Measurements from ENCODE around the gene NUP42. TPM values are rescaled to one million over a fixed set of nuclear protein-coding genes. Genes with fewer than 3 reads are reported as not detected.

Gene NUP42, protein sequence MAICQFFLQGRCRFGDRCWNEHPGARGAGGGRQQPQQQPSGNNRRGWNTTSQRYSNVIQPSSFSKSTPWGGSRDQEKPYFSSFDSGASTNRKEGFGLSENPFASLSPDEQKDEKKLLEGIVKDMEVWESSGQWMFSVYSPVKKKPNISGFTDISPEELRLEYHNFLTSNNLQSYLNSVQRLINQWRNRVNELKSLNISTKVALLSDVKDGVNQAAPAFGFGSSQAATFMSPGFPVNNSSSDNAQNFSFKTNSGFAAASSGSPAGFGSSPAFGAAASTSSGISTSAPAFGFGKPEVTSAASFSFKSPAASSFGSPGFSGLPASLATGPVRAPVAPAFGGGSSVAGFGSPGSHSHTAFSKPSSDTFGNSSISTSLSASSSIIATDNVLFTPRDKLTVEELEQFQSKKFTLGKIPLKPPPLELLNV
- total RNA-seq (10 to 100 TPM in 2 of 6 donors, 1 to 10 TPM in 4; 7.3 to 15.4 (median 9.4) TPM), polyA plus RNA-seq (10 to 100 TPM; 19.1 to 24.9 TPM)

DNA sequence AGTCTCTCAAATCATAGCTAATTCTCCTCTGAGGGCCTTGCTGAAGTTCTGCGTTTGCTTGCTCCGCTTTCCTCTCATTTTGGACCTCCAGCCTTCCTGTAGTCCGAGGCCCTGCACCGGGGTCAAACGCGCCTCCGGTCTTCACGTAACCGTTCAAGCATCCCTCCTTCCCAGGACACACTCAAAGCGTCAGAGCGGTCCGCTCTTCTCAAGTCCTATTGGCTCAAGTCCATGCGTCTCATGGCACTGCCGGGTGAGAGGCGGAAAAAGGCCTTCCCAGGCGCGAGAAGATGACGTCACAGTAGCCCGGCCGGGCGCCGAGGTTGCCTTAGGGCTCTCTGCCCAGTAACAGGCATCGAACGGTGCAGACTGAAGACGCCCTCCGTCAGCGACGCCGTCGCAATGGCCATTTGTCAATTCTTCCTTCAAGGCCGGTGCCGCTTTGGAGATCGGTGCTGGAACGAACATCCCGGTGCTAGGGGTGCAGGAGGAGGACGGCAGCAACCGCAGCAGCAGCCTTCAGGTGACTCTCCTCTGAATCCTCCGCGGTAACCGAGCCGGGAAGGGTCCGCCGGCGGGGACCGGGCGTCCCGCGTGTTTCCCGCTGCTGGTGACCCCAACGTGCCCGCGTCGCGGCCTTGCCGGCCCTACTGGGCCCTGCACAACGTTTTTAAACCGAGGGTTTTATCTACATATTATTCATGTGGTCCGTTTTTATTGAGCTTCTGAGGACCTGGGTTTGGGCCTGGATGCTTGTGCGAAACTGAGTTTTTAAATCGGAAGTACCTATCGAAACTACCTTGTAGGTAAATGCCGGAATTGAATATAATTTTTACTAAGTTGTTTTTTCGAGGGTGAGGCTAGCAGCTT lies at the start of gene NUP42:
Gene NUP42, plus strand, starts transcription at position 365 of the 870 bp plus-strand sequence. Its CDS starts 38 bp downstream, at position 403.
- FAIRE-seq, result peak; percentile 78
- H3K27ac ChIP-seq, result peak within 1 kb of the TSS; percentile 85 to 93 (median 91)
- H3K4me3 ChIP-seq, result peak within 1 kb of the TSS; percentile 85 to 99 (median 92)
- H3K36me3 ChIP-seq, result peaks cover 0 to 14% (median 0%) of the 10 kb centered on the region in 3 donors
- H3K9me3 ChIP-seq, result no peaks in the 10 kb centered on the region
- TF ChIP-seq, protein P1, sequence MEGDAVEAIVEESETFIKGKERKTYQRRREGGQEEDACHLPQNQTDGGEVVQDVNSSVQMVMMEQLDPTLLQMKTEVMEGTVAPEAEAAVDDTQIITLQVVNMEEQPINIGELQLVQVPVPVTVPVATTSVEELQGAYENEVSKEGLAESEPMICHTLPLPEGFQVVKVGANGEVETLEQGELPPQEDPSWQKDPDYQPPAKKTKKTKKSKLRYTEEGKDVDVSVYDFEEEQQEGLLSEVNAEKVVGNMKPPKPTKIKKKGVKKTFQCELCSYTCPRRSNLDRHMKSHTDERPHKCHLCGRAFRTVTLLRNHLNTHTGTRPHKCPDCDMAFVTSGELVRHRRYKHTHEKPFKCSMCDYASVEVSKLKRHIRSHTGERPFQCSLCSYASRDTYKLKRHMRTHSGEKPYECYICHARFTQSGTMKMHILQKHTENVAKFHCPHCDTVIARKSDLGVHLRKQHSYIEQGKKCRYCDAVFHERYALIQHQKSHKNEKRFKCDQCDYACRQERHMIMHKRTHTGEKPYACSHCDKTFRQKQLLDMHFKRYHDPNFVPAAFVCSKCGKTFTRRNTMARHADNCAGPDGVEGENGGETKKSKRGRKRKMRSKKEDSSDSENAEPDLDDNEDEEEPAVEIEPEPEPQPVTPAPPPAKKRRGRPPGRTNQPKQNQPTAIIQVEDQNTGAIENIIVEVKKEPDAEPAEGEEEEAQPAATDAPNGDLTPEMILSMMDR (IDR thresholded peaks at IDR 0.05), result no peak
- H3K4me1 ChIP-seq, result peaks cover 0 to 16% (median 6%) of the 10 kb centered on the region in 3 donors
- H3K27me3 ChIP-seq, result no peaks in the 10 kb centered on the region
- peak; percentile 96 to 99 (median 99) for ATAC-seq
- WGBS, 2 donors, result 0% methylated on average over 63 of the region's 63 CpGs
- intact Hi-C loops (cut with DNase I), result no loop called here
- peak; percentile 93 to 97 (median 95) for DNase-seq

DNA sequence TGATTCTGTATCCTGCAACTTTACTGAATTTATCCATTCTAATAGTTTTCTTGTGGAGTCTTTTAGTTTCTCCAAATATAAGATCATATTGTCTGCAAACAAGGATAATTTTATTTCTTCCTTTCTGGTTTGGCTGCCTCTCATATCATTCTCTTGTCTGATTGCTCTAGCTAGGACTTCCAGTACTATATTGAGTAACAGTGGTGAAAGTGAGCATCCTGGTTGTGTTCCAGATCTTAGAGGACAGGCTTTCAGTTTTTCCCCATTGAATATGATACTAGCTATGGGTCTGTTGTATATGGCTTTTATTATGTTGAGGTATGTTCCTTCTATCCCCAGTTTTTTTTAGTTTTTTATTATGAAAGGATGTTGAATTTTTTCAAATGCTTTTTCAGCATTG lies 48.1 kb upstream of the NUP42 start:
- no peaks in the 10 kb centered on the region for H3K9me3 ChIP-seq
- no peaks in the 10 kb centered on the region for H3K4me1 ChIP-seq
- ATAC-seq (no peak), DNase-seq (no peak), FAIRE-seq (no peak)
- H3K27me3 ChIP-seq, result no peaks in the 10 kb centered on the region
- H3K27ac ChIP-seq, result no peak overlapping the region
- intact Hi-C loops (cut with DNase I), result no loop called here
- H3K36me3 ChIP-seq, result no peaks in the 10 kb centered on the region
- H3K4me3 ChIP-seq, result no peak overlapping the region
- TF ChIP-seq, protein P1 (IDR thresholded peaks at IDR 0.05), result no peak

DNA sequence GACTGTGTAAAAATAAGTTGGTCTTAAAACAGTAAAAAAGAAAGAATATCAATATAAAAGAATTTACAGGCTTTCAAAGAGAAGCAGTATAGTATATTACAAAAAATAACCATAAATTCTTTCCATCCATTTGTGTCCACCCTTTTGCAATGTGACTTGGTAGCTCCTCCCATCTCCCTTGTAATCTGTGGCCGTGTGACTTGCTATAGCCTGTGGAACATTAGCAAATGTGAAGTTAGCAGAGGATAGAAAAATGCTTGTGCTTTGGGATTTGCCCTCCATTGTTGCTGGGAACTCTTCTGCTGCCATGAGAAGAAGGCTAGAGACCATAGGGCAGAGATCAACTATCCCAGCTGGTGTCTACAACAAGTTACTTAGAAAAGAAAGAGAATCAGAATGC lies 46.1 kb upstream of the NUP42 start:
- no peak for FAIRE-seq
- Histone ChIP-seq H3K4me3 (no peak overlapping the region), H3K27ac (no peak overlapping the region), H3K4me1 (no peaks in the 10 kb centered on the region), H3K27me3 (no peaks in the 10 kb centered on the region), H3K36me3 (no peaks in the 10 kb centered on the region), H3K9me3 (no peaks in the 10 kb centered on the region)
- no peak for ATAC-seq
- DNase-seq, result no peak
- intact Hi-C loops (cut with DNase I), result no loop called here
- TF ChIP-seq, protein P1 (IDR thresholded peaks at IDR 0.05), result no peak
- WGBS, 2 donors, result 85 to 86% methylated on average over 1 of the region's 1 CpG

DNA sequence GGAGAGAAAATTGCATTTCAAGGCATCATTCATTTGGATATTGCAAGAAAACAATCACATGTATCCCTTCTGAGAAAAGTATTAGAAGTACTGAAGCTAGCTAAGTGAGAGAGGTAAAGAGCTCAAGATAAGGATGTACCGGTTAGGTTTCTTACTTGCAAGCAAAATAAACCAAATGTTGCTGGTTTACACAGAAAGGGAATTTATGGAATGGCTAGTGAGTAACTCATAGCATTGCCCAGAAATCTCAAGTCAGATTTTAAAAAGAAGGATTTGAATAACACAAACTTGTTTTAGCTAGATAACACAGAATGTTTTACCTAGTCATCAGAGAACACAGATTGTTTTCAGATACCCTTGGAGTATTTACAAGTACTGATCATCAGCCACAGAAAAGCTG lies 45.6 kb upstream of the NUP42 start:
- TF ChIP-seq, protein P1 (IDR thresholded peaks at IDR 0.05), result no peak
- no peak overlapping the region for H3K4me3 ChIP-seq
- H3K27ac ChIP-seq, result no peak overlapping the region
- 61 to 70% methylated on average over 1 of the region's 1 CpG for WGBS, 2 donors
- H3K9me3 ChIP-seq, result no peaks in the 10 kb centered on the region
- H3K4me1 ChIP-seq, result no peaks in the 10 kb centered on the region
- H3K27me3 ChIP-seq, result no peaks in the 10 kb centered on the region
- no peak for ATAC-seq
- no peaks in the 10 kb centered on the region for H3K36me3 ChIP-seq
- no peak for DNase-seq
- intact Hi-C loops (cut with DNase I), result no loop called here
- no peak for FAIRE-seq
